Mesenchymal stem cell (in vitro differentiated cells and primary cell): Measurements from ENCODE around the gene TNS1.

Experiments
- DNase-seq: peaks from one replicate; pipeline ENCODE4 v3.0.0-alpha.2; 2013
- H2AFZ ChIP-seq: one replicate; pipeline ENCODE4 v1.6.1; 2013; ENCODE audit warnings: low read depth, mild to moderate bottlenecking, control low read depth, inconsistent platforms, low read length, moderate library complexity
- H2AK5ac ChIP-seq: 2 replicates; pipeline ENCODE4 v1.6.1; 2013; ENCODE audit warnings: low read length, moderate library complexity, mild to moderate bottlenecking, inconsistent platforms; ENCODE audit not compliant: severe bottlenecking
- H2BK120ac ChIP-seq: one replicate; pipeline ENCODE4 v1.6.1; 2013; ENCODE audit warnings: low read depth, mild to moderate bottlenecking, inconsistent platforms, low read length, moderate library complexity
- H2BK12ac ChIP-seq, 2 experiments: one replicate each; pipeline ENCODE4 v1.6.1; 2013; ENCODE audit warnings: inconsistent platforms in 2 of 2, low read length in 2 of 2, mild to moderate bottlenecking in 2 of 2, moderate library complexity in 2 of 2, control low read depth in 1 of 2
- H2BK15ac ChIP-seq: one replicate; pipeline ENCODE4 v1.6.1; 2013; ENCODE audit warnings: mild to moderate bottlenecking, low read depth, inconsistent platforms; ENCODE audit not compliant: poor library complexity, severe bottlenecking
- H2BK5ac ChIP-seq: 2 replicates; pipeline ENCODE4 v1.6.1; 2013; ENCODE audit warnings: low read depth, mild to moderate bottlenecking, low read length, control low read depth, inconsistent platforms; ENCODE audit not compliant: poor library complexity, severe bottlenecking
- H3K14ac ChIP-seq, 2 experiments: one replicate each; pipeline ENCODE4 v1.6.1; 2013; ENCODE audit warnings: inconsistent platforms in 2 of 2, low read length in 2 of 2, control low read depth in 1 of 2, mild to moderate bottlenecking in 1 of 2, moderate library complexity in 1 of 2
- H3K18ac ChIP-seq, 2 experiments: one replicate each; pipeline ENCODE4 v1.6.1; 2013; ENCODE audit warnings: inconsistent platforms in 2 of 2, low read length in 2 of 2, control low read depth in 1 of 2, low read depth in 1 of 2, mild to moderate bottlenecking in 1 of 2
- H3K23ac ChIP-seq, 2 experiments: one replicate each; pipeline ENCODE4 v1.6.1; 2013; ENCODE audit warnings: inconsistent platforms in 2 of 2, low read length in 2 of 2, mild to moderate bottlenecking in 2 of 2, moderate library complexity in 2 of 2, control low read depth in 1 of 2
- H3K27ac ChIP-seq: 2 replicates; pipeline ENCODE4 v1.5.1; 2013; ENCODE audit warnings: mild to moderate bottlenecking, moderate library complexity, low read length, control low read depth, inconsistent platforms; ENCODE audit not compliant: poor library complexity, severe bottlenecking
- H3K27me3 ChIP-seq, 2 experiments: 2 replicates each; pipeline versions ENCODE4 v1.6.1 to v1.7.0; 2013; ENCODE audit warnings: low read length in 2 of 2, mild to moderate bottlenecking in 2 of 2, moderate library complexity in 2 of 2, control low read depth in 1 of 2, inconsistent platforms in 1 of 2; ENCODE audit not compliant: control insufficient read depth in 1 of 2, insufficient read depth in 1 of 2
- H3K36me3 ChIP-seq, 2 experiments: 2 replicates each; pipeline versions ENCODE4 v1.6.1 to v1.7.0; 2013; ENCODE audit warnings: low read length in 2 of 2, control low read depth in 1 of 2, inconsistent platforms in 1 of 2, low read depth in 1 of 2, mild to moderate bottlenecking in 1 of 2; ENCODE audit not compliant: insufficient read depth in 2 of 2, control insufficient read depth in 1 of 2
- H3K4ac ChIP-seq, 2 experiments: one replicate each; pipeline ENCODE4 v1.6.1; 2013; ENCODE audit warnings: inconsistent platforms in 2 of 2, low read length in 2 of 2, mild to moderate bottlenecking in 2 of 2, moderate library complexity in 2 of 2, control low read depth in 1 of 2, low read depth in 1 of 2
- H3K4me1 ChIP-seq: 2 replicates; pipeline ENCODE4 v1.6.1; 2013; ENCODE audit warnings: low read depth, low read length, control low read depth; ENCODE audit not compliant: control insufficient read depth, insufficient read depth
- H3K4me2 ChIP-seq: 2 replicates; pipeline ENCODE4 v1.6.1; 2013; ENCODE audit warnings: low read length, mild to moderate bottlenecking, inconsistent platforms; ENCODE audit not compliant: poor library complexity, severe bottlenecking
- H3K4me3 ChIP-seq, 2 experiments: 2 replicates each; pipeline versions ENCODE4 v1.5.1 to v1.7.0; 2013; ENCODE audit warnings: low read length in 2 of 2, mild to moderate bottlenecking in 2 of 2, control low read depth in 1 of 2, low read depth in 1 of 2; ENCODE audit not compliant: insufficient read depth in 1 of 2
- H3K79me1 ChIP-seq: replicated peaks from 2 replicates; pipeline ENCODE4 v1.6.1; 2013; ENCODE audit warnings: mild to moderate bottlenecking, control low read depth, low read length, inconsistent platforms; ENCODE audit not compliant: poor library complexity, severe bottlenecking
- H3K9ac ChIP-seq: 2 replicates; pipeline ENCODE4 v1.7.0; 2013; ENCODE audit warnings: mild to moderate bottlenecking, low read length, moderate library complexity
- H3K9me3 ChIP-seq: 2 replicates; pipeline ENCODE4 v1.7.0; 2013; ENCODE audit warnings: mild to moderate bottlenecking, low read length; ENCODE audit not compliant: control insufficient read depth
- H4K8ac ChIP-seq: one replicate; pipeline ENCODE4 v1.6.1; 2013; ENCODE audit warnings: inconsistent platforms, mild to moderate bottlenecking, low read length, moderate library complexity
- H4K91ac ChIP-seq: one replicate; pipeline ENCODE4 v1.6.1; 2013; ENCODE audit warnings: mild to moderate bottlenecking, low read length, inconsistent platforms
- WGBS: methylation state at CpG from one replicate; pipeline ENCODE4 v1.1.7; 2013; ENCODE audit warnings: mixed read lengths; 5-methylcytosine and 5-hydroxymethylcytosine counted together

The TNS1 gene

GRCh38 chr2:217858519-217859491 is 144.0 kb downstream of the TNS1 start:
- H2BK120ac ChIP-seq, result no peak overlapping the region
- no peaks in the 10 kb centered on the region for H3K9me3 ChIP-seq
- H3K27me3 ChIP-seq, result no peaks in the 10 kb centered on the region
- peak overlapping the region; percentile 15 for H2BK15ac ChIP-seq
- peak overlapping the region; percentile 83 for H4K8ac ChIP-seq
- H3K4me1 ChIP-seq, result peaks cover 13% of the 10 kb centered on the region
- peak overlapping the region in 1 of 2 experiments; percentile 75 for H2BK12ac ChIP-seq
- no peak overlapping the region for H3K4ac ChIP-seq
- peak; percentile 95 for DNase-seq
- peak overlapping the region in 1 of 2 experiments; percentile 73 for H3K4me3 ChIP-seq
- H3K14ac ChIP-seq, result no peak overlapping the region
- peak overlapping the region; percentile 33 to 72 for H3K18ac ChIP-seq
- H3K27ac ChIP-seq, result no peak overlapping the region
- peaks cover 22% of the 10 kb centered on the region for H3K79me1 ChIP-seq
- no peak overlapping the region for H2AFZ ChIP-seq
- peaks cover 69 to 72% of the 10 kb centered on the region in 2 experiments for H3K36me3 ChIP-seq
- no peak overlapping the region for H2AK5ac ChIP-seq
- H3K4me2 ChIP-seq, result no peak overlapping the region
- H2BK5ac ChIP-seq, result no peak overlapping the region
- 11% methylated on average over 10 of the region's 11 CpGs for WGBS
- peak overlapping the region; percentile 30 for H4K91ac ChIP-seq
- H3K9ac ChIP-seq, result peak overlapping the region; percentile 74
- no peak overlapping the region for H3K23ac ChIP-seq

- H2BK120ac ChIP-seq, result no peak overlapping the region
- H3K9ac ChIP-seq, result peak overlapping the region; percentile 74
- no peak overlapping the region for H2AK5ac ChIP-seq
- H3K4ac ChIP-seq, result peak overlapping the region in 1 of 2 experiments; percentile 18
- H2BK12ac ChIP-seq, result peak overlapping the region in 1 of 2 experiments; percentile 23
- no peak overlapping the region for H2AFZ ChIP-seq
- H3K36me3 ChIP-seq, result peaks cover 63 to 67% of the 10 kb centered on the region in 2 experiments
- peak overlapping the region; percentile 33 for H4K8ac ChIP-seq
- H3K23ac ChIP-seq, result no peak overlapping the region
- WGBS, result 85% methylated on average over 18 of the region's 20 CpGs
- H3K4me2 ChIP-seq, result no peak overlapping the region
- peak overlapping the region; percentile 33 to 72 for H3K18ac ChIP-seq
- no peaks in the 10 kb centered on the region for H3K9me3 ChIP-seq
- no peaks in the 10 kb centered on the region for H3K27me3 ChIP-seq
- peaks cover 16% of the 10 kb centered on the region for H3K79me1 ChIP-seq
- no peak overlapping the region for H2BK5ac ChIP-seq
- H3K4me1 ChIP-seq, result peaks cover 18% of the 10 kb centered on the region
- peak overlapping the region in 1 of 2 experiments; percentile 73 for H3K4me3 ChIP-seq
- H2BK15ac ChIP-seq, result peak overlapping the region; percentile 85
- H3K14ac ChIP-seq, result peak overlapping the region in 1 of 2 experiments; percentile 76
- no peak for DNase-seq
- no peak overlapping the region for H3K27ac ChIP-seq
- peak overlapping the region; percentile 84 for H4K91ac ChIP-seq
Measured at GRCh38 chr2:217857624-217858506, 144.9 kb downstream of the TNS1 start.

GRCh38 chr2:217856871-217857270 is 145.9 kb downstream of the TNS1 start:
- H3K4me1 ChIP-seq, result peaks cover 26% of the 10 kb centered on the region
- WGBS, result 81% methylated on average over 4 of the region's 4 CpGs
- H3K23ac ChIP-seq, result no peak overlapping the region
- no peak overlapping the region for H3K14ac ChIP-seq
- peaks cover 16% of the 10 kb centered on the region for H3K79me1 ChIP-seq
- H2BK12ac ChIP-seq, result no peak overlapping the region
- H2BK15ac ChIP-seq, result no peak overlapping the region
- H3K27ac ChIP-seq, result no peak overlapping the region
- DNase-seq, result no peak
- no peak overlapping the region for H2BK5ac ChIP-seq
- H4K91ac ChIP-seq, result no peak overlapping the region
- H3K4me2 ChIP-seq, result no peak overlapping the region
- H4K8ac ChIP-seq, result no peak overlapping the region
- H3K27me3 ChIP-seq, result no peaks in the 10 kb centered on the region
- no peak overlapping the region for H3K18ac ChIP-seq
- H3K4ac ChIP-seq, result no peak overlapping the region
- H3K36me3 ChIP-seq, result peaks cover 58 to 59% of the 10 kb centered on the region in 2 experiments
- peak overlapping the region; percentile 74 for H3K9ac ChIP-seq
- peak overlapping the region in 1 of 2 experiments; percentile 73 for H3K4me3 ChIP-seq
- no peaks in the 10 kb centered on the region for H3K9me3 ChIP-seq
- no peak overlapping the region for H2AK5ac ChIP-seq
- no peak overlapping the region for H2BK120ac ChIP-seq
- no peak overlapping the region for H2AFZ ChIP-seq
